H1 (cell line): ENCODE data around the gene RDH16.

Experiments used
- CEBPB ChIP-seq: IDR thresholded peaks from 2 replicates; pipeline ENCODE4 v1.6.1; 2012; ENCODE audit warnings: low read depth, low read length
- CTCF ChIP-seq, 3 experiments: IDR thresholded peaks; 1 replicate in 2 of 3; 2 replicates in 1 of 3; pipeline versions ENCODE4 v1.5.1 to v1.6.1; 2011; ENCODE audit warnings: low read length in 3 of 3, mild to moderate bottlenecking in 3 of 3, inconsistent platforms in 2 of 3, low read depth in 1 of 3, moderate library complexity in 1 of 3; ENCODE audit not compliant: insufficient read depth in 1 of 3; ENCODE audit errors: control extremely low read depth in 1 of 3
- HDAC6 ChIP-seq: IDR thresholded peaks from one replicate; pipeline ENCODE4 v1.7.1; 2012; ENCODE audit warnings: low read depth, mild to moderate bottlenecking, inconsistent platforms, low read length, moderate library complexity
- TAF1 ChIP-seq: IDR thresholded peaks from 2 replicates; pipeline ENCODE4 v1.6.1; 2011; ENCODE audit warnings: mild to moderate bottlenecking, low read depth, low read length
- ZNF274 ChIP-seq: IDR thresholded peaks from 2 replicates; pipeline ENCODE4 v1.7.0; 2012; ENCODE audit warnings: low read length, borderline replicate concordance; ENCODE audit errors: extremely low read depth

- TF ChIP-seq CTCF (IDR thresholded peaks at IDR 0.05; ENCODE audit: control extremely low read depth in 1 of 3, insufficient read depth in 1 of 3, low read depth in 1 of 3, low read length in 3 of 3) (no peak), ZNF274 (no peak), TAF1 (no peak), HDAC6 (no peak), CEBPB (no peak)
Observed at GRCh38 chr12:56988207-56988739, 30.9 kb upstream of the RDH16 start.
